ENCODE results near the gene NUDCD2. TPM values are rescaled to one million over a fixed set of nuclear protein-coding genes. Genes with fewer than 3 reads are reported as not detected.
"Not testable (repeated sequence)": the region's sequence is repeated elsewhere in the genome, so short reads cannot be mapped to it uniquely, and the experiment has no call there.

NUDCD2 gene
- total RNA-seq, 2 experiments from 2014 or later = 36.2 to 37.1 TPM

GRCh38 chr5:163404364-163405173 is 55.3 kb downstream of the NUDCD2 start:
- DNase-seq (no peak), ATAC-seq (ENCODE audit: low read depth) (no peak)
- Mint-ChIP-seq H3K27me3 (peaks cover 11% of the 10 kb centered on the region), H3K4me1 (peaks cover 9% of the 10 kb centered on the region), H3K36me3 (no peaks in the 10 kb centered on the region), H3K4me3 (no peak overlapping the region), H3K9me3 (no peaks in the 10 kb centered on the region), H3K27ac (no peak overlapping the region)
- POLR2A ChIA-PET = no interaction called here

- POLR2A ChIA-PET = no interaction called here
- DNase-seq = no peak
- peaks cover 18% of the 10 kb centered on the region for H3K27me3 Mint-ChIP-seq
- H3K4me3 Mint-ChIP-seq = no peak overlapping the region
- no peak for ATAC-seq (ENCODE audit: low read depth)
- no peak overlapping the region for H3K27ac Mint-ChIP-seq
- H3K9me3 Mint-ChIP-seq = no peaks in the 10 kb centered on the region
- H3K4me1 Mint-ChIP-seq = peaks cover 4% of the 10 kb centered on the region
- H3K36me3 Mint-ChIP-seq = no peaks in the 10 kb centered on the region
Measured at GRCh38 chr5:163402007-163402406, 57.9 kb downstream of the NUDCD2 start.

GRCh38 chr5:163401271-163401670 is 58.6 kb downstream of the NUDCD2 start:
- H3K4me3 Mint-ChIP-seq = no peak overlapping the region
- POLR2A ChIA-PET = no interaction called here
- DNase-seq = no peak

GRCh38 chr5:163399923-163400322 is 60.0 kb downstream of the NUDCD2 start:
- no peaks in the 10 kb centered on the region for H3K36me3 Mint-ChIP-seq
- POLR2A ChIA-PET = no interaction called here
- no peak overlapping the region for H3K27ac Mint-ChIP-seq
- H3K27me3 Mint-ChIP-seq = peaks cover 18% of the 10 kb centered on the region
- ATAC-seq (ENCODE audit: low read depth) = no peak
- DNase-seq = no peak
- no peaks in the 10 kb centered on the region for H3K4me1 Mint-ChIP-seq
- no peak overlapping the region for H3K4me3 Mint-ChIP-seq
- H3K9me3 Mint-ChIP-seq = no peaks in the 10 kb centered on the region

More at GRCh38 chr5:163401271-163401670, 58.6 kb downstream of the NUDCD2 start:
- Mint-ChIP-seq H3K27ac (no peak overlapping the region), H3K4me1 (no peaks in the 10 kb centered on the region), H3K9me3 (no peaks in the 10 kb centered on the region), H3K27me3 (peaks cover 18% of the 10 kb centered on the region), H3K36me3 (no peaks in the 10 kb centered on the region)
- no peak for ATAC-seq (ENCODE audit: low read depth)

GRCh38 chr5:163397354-163397753 is 62.5 kb downstream of the NUDCD2 start:
- Mint-ChIP-seq H3K9me3 (no peaks in the 10 kb centered on the region), H3K27ac (no peak overlapping the region), H3K4me3 (no peak overlapping the region), H3K4me1 (no peaks in the 10 kb centered on the region), H3K36me3 (no peaks in the 10 kb centered on the region), H3K27me3 (peaks cover 21% of the 10 kb centered on the region)
- no peak for DNase-seq
- ATAC-seq (ENCODE audit: low read depth) = no peak
- POLR2A ChIA-PET = no interaction called here

- H3K4me1 Mint-ChIP-seq; H3K27ac Mint-ChIP-seq; ATAC-seq (ENCODE audit: low read depth); H3K4me3 Mint-ChIP-seq; H3K9me3 Mint-ChIP-seq; H3K36me3 Mint-ChIP-seq; POLR2A ChIA-PET; DNase-seq: not testable (repeated sequence)
- peaks cover 19% of the 10 kb centered on the region for H3K27me3 Mint-ChIP-seq
Measured at GRCh38 chr5:163396818-163397340, 63.0 kb downstream of the NUDCD2 start.

Other genes starting within 250 kb of the NUDCD2 start
- 100 to 1,000 TPM; 138 to 144 TPM for gene CCNG1, start 22.5 kb downstream of the NUDCD2 start, total RNA-seq
- 10 to 100 TPM; 50.5 to 54.5 TPM for gene HMMR, start 530 bp upstream of the NUDCD2 start, total RNA-seq
- gene MAT2B, start 45.5 kb upstream of the NUDCD2 start, total RNA-seq = 100 to 1,000 TPM in 1 of 2 experiments, 10 to 100 TPM in 1; 98.7 to 101 TPM

Measured in activated naive CD8-positive, alpha-beta T cell treated with anti-CD3 and anti-CD28 coated beads, Interleukin-2, amount 10 ng/mL, durations not matched to agents 7 days and 5 days (primary cell).